ENCODE results near the gene IQCH.
A peak's percentile ranks its signal among the peaks of the same experiment; 100 is the strongest.

Gene IQCH

GRCh38 chr15:67254238-67255175 is at the start of gene IQCH, which contains the start of gene AAGAB:
TSS of gene IQCH (plus strand) at chr15:67254786. CDS start at chr15:67254897, 111 bp downstream.
TSS of gene AAGAB (minus strand) at chr15:67254661. CDS start at chr15:67254631, 30 bp downstream.
- DNase-seq (ENCODE audit: low read depth): peak; percentile 94

GRCh38 chr15:67207555-67208207 is 46.9 kb upstream of the IQCH start:
- no peak for DNase-seq (ENCODE audit: low read depth)

DNA sequence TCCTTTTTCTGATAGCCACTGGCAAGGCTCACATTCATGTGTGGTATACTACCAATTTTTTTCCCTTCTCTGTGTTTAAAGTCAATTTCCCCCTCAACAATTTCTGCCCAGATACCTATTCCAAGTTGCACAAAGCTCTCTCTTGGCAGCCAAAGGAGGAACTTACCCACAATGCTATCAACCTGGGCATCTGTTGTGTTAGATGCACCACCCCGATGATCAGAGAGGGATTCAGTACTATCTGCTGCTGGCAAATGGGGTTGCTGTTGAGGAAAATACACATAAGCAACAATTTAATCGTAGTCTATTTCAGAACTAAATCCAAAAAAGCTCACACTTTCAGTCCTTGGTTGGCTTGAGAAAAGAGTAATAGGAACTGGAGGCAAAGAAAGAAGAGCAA is 46.2 kb upstream of the IQCH start:
- DNase-seq (ENCODE audit: low read depth): no peak

GRCh38 chr15:67210555-67211168 is 43.9 kb upstream of the IQCH start:
- no peak for DNase-seq (ENCODE audit: low read depth)

- no peak for DNase-seq (ENCODE audit: low read depth)
Measured at GRCh38 chr15:67212684-67213367, 41.8 kb upstream of the IQCH start.

DNA sequence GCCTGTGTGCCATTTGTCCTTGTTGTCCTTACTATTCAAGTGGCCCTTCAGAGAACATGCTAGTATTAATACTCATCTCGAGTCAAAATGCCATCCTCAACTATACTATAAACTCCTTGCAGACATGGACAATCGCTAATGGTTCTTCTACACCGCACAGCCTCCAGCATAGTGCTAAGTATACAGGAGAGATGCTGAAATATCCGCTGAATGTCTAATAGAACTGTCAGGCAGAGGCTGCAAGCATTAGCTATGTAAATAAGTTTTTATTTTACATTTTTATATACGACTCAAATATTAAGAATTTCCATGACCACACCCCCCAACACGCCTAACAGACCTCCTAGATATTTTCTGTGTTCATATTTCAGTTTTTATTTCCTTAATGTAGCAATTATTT is 39.5 kb upstream of the IQCH start:
- DNase-seq (ENCODE audit: low read depth): no peak

DNA sequence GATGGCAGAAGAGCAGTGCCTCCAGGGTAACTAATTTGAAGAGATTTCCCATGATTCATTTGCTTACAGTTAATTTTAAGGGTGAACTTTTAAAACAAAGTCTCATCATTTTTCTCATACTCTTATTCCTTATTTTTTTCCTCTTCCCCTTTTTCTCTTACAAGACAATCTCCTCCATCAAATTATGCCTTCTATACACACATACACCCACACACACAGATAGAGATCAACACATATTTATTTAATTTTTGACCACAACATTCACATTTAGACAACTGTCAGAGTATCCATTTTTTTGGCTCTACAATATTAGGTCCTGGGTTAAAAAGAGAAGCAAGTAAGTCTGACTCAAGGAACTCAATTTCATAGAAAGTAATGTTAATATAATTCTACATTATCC is 37.7 kb upstream of the IQCH start:
- no peak for DNase-seq (ENCODE audit: low read depth)

GRCh38 chr15:67218428-67218827 is 36.2 kb upstream of the IQCH start:
- DNase-seq (ENCODE audit: low read depth): no peak

DNA sequence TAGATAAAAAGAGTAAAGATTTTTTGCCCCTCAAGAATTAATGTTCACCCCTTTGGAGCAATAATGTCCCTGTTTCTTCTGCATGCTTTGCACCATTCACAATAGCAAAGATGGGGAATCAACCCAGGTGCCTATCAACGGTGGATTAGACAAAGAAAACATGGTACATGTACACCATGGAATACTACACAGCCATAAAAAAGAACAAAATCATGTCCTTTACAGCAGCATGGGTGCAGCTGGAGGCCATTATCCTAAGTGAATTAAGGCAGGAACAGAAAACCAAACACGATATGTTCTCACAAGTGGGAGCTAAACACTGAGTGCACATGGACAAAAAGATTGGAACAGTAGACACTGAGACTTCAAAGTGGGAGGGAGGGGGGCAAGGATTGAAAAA is 35.3 kb upstream of the IQCH start:
- no peak for DNase-seq (ENCODE audit: low read depth)

- DNase-seq (ENCODE audit: low read depth): no peak
Measured at GRCh38 chr15:67224889-67225288, 29.7 kb upstream of the IQCH start.

DNA sequence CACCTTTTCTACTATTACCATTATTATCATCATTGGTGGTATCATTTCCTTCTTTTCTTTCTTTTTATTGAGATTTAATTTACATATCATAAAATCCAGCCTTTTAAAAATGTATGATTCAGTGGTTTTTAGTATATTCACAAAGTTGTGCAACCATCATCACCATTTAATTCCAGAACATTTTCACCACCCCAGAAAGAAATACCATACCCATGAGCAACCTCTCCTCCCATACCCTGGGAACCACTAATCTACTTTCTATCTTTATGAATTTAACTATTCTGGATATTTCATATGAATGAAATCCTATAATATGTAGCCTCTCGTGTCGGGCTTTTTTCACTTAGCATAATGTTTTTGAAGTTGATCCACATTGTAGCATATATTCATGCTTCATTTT is 29.2 kb upstream of the IQCH start:
- peak; percentile 40 for DNase-seq (ENCODE audit: low read depth)

- no peak for DNase-seq (ENCODE audit: low read depth)
Measured at GRCh38 chr15:67227431-67227830, 27.2 kb upstream of the IQCH start.

DNA sequence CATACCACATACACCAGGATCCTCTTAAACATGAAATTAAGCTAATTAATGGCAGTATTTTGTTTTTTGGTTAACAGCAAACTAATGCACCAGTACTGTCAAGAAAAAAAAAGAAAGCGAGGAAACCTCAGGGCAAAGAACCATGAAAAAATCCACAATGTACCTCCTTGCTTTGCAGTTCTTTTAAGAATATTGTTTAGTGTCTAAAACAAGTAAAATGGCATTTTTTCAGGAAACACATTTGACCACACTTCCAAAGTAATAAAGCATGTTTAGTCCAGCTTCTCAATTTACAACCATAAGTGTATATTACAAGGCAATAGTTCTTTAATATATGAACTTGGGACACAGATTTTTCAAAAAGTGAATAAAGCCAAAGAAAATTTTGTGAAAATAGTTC is 26.7 kb upstream of the IQCH start:
- DNase-seq (ENCODE audit: low read depth): no peak

DNA sequence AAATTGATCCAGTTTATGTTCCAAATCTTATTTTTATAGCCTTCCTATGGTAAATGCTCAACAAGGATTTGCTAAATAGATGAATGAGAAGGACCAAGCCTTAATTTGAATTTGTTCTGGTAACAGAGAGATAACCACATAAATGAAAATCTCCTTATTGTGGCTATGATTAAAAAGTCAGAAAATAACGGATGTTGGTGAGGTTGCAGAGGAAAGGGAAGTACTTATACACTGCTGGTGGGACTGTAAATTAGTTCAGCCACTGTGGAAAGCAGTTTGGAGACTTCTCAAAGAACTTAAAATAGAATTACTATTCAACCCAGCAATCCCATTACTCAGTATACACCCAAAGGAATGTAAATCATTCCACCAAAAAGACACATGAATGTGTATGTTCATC is 26.3 kb upstream of the IQCH start:
- DNase-seq (ENCODE audit: low read depth): no peak

- no peak for DNase-seq (ENCODE audit: low read depth)
Measured at GRCh38 chr15:67230504-67230903, 24.1 kb upstream of the IQCH start.

- no peak for DNase-seq (ENCODE audit: low read depth)
Measured at GRCh38 chr15:67232591-67232990, 22.0 kb upstream of the IQCH start.

- DNase-seq (ENCODE audit: low read depth): no peak
Measured at GRCh38 chr15:67240235-67241131, 14.1 kb upstream of the IQCH start.

DNA sequence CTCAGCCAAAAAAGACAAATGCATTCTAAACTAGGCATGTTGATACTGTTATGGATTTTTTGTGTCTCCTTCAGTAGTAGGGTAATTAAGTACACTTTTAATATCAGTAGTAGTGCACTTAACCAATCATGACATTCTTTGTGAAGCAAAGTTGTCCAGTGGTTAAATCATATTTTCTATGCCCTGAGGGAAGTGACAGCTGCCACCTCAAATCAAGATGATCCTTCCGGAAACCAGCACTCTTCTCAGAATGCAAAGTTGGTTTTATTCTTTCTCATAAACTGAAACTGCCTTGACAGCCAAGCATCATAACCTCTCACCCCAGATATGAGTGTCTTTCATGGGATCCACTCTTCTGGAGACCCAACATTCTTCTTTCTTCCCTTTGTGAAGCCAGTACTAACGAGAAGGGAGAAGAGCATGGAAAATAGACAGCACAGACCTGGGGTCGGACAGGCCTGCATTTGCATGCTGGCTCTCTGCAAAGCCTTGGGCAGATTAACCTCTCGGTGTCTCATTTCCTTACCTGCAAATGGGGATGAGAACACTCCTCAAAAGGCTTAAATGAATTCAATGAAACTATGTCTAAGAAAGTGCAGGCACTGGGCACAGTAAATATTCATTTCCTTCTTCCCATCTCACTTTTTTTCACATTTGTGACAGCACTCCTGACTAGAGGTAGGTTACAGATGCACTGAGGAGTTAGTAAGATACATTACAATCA is 13.3 kb upstream of the IQCH start:
- no peak for DNase-seq (ENCODE audit: low read depth)

DNA sequence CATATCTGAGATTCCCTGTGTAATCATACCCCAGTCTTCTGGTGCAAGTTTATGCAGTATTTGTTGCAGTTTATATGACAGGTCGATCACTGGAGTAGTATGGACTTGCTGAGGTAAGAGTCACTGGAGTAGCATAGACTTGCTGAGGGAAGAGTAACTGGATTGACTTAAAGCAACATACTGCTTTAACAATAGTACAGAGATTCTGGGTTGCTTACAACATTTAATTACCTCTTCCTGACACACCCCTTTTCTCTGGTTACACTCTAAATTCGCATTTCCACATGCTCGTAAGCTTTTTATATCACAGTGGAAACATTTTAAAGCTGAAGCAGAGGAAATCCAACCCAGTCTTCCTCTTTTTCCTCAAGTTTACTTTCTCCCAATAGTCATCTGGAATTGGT is 11.9 kb upstream of the IQCH start:
- no peak for DNase-seq (ENCODE audit: low read depth)

DNA sequence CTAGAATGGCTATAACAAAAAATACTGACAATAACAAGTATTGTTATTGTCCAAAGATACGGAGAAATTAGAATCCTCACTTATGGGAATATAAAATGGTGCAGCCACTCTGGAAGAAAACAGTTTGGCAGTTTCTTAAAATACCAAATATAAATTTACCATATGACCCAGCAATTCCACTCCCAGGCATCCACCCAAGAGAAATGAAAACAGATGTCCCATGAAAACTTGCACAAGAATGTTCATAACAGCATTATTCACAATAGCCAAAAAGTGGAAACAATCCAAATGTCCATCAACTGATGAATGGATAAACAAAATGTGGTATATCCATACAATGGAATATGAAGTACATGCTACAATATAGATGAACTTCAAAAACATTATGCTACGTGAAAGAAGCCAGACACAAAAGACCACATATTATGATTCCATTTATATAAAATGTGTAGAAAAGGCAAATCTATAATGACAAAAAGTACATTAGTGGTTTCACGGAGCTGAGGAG is 9.6 kb upstream of the IQCH start:
- DNase-seq (ENCODE audit: low read depth): no peak

Measured in HS-27A (cell line).